Ammon's horn (tissue), 1 donor: ENCODE measurements around the gene LAG3.

Experiments
- DNase-seq: peaks from one replicate; pipeline ENCODE4 v3.0.0-alpha.2; 2016; ENCODE audit warnings: low spot score

LAG3 gene

DNA sequence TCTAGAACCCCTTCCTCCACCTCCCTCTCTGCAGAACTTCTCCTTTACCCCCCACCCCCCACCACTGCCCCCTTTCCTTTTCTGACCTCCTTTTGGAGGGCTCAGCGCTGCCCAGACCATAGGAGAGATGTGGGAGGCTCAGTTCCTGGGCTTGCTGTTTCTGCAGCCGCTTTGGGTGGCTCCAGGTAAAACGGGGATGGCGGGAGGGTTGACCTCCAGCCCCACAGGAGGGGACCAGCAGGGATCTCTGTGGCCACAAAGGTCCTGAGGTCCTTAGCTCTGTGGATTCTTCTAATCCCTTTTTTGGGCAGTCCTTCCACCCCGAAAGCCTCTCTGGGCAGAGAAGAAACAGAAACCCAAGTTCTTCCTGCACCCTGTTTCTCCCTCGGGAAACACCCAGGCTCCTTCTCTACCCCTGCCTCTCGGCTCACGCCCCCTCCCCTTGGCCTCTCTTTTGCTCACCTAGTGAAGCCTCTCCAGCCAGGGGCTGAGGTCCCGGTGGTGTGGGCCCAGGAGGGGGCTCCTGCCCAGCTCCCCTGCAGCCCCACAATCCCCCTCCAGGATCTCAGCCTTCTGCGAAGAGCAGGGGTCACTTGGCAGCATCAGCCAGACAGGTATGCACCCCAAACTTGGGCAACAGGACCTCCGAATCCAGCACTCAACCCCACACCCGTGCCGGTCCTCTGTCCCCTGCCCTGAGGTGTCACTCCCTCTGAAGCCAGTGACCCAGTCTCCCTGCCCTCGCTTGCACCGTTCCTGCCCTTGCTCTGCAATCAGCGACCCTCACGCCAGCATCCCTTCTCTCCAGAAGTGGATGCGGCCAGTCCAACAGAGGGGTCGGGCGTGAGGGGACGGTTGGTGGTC, 638 bp downstream of the LAG3 start:
- no peak for DNase-seq

DNA sequence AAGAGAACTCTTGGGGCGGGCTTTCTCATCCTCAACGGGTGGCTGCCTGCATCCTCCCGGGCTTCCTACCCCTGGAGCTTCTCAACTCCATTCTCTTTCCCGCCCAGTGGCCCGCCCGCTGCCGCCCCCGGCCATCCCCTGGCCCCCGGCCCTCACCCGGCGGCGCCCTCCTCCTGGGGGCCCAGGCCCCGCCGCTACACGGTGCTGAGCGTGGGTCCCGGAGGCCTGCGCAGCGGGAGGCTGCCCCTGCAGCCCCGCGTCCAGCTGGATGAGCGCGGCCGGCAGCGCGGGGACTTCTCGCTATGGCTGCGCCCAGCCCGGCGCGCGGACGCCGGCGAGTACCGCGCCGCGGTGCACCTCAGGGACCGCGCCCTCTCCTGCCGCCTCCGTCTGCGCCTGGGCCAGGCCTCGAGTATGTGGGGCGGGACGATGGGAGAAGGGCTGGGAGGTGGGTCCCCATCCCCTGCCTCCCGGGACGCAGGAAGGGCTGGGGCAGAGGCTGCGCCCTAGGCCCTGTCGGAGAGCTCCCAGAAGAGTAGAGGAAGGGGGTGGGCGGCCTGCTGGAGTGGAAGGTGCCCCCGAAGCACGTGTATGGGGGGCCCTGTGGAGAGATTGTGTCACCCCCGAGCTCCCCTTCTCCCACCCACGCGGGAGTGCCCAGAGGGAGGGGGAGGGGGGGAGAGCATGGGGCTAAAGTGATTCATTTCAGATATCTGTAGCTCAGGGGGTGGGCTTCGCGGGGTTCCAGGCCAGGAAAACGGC, 1.5 kb downstream of the LAG3 start:
- no peak for DNase-seq

DNA sequence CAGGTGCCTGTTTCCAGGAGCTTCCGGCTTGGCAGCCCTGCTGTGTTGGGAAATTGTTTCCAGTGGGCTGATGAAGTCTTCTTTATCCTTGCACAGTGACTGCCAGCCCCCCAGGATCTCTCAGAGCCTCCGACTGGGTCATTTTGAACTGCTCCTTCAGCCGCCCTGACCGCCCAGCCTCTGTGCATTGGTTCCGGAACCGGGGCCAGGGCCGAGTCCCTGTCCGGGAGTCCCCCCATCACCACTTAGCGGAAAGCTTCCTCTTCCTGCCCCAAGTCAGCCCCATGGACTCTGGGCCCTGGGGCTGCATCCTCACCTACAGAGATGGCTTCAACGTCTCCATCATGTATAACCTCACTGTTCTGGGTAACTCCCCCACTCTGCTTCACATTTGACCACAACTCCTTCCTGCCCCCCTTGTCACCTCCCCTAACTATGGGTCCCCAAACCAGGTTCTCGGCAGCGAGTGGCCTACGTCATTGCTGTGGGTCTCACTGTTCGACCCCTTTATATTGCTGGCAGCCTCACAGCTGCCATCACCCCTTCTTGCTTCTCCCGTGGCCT, 2.3 kb downstream of the LAG3 start:
- no peak for DNase-seq

DNA sequence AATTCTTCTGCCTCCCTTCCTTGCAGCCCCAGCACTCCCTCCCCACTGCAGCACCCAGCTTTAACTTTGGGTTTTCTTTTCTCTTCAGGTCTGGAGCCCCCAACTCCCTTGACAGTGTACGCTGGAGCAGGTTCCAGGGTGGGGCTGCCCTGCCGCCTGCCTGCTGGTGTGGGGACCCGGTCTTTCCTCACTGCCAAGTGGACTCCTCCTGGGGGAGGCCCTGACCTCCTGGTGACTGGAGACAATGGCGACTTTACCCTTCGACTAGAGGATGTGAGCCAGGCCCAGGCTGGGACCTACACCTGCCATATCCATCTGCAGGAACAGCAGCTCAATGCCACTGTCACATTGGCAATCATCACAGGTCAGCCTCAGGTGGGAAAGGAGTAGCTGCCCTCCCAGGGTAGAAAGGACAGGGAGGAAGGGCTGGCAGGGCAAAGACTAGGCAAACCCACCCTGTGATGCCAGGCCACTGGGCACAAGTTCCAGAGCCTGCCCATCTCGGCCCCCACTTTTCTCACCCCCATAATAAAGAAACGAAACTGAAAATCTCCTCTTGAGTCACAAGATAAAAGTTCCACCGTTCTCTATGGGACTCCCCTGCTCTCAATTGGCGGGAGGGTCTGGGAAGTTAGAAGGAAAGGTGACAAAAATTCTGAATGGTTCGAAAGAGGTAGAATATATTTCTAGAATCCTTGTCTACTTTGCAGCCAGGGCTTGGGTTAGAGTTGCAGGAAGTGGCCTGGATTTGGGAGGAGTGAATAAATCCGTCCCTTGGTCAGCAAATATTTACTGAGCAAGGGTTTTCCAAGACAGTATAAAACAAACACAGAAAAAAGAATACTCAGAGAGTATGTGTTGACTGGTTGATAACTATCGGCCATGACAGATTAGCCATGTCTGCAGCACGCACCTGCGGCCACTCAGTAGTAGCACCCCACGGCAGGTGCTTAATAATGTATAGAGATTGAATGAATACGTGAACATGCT, 3.2 kb downstream of the LAG3 start:
- no peak for DNase-seq

DNA sequence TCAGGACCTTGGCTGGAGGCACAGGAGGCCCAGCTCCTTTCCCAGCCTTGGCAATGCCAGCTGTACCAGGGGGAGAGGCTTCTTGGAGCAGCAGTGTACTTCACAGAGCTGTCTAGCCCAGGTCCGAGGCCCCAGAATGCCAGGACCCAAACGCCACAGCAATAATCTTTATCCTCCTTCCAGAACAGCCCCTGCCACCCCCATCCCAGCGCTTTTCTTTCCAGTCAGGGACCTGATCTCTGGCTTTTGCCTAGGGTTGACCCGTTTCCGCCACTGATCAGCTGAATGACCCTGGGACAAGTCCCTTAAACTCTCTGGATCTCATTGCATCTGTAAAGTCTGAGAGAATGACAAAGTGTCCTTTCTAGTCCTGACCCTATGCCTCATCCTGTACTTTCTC, 5.1 kb downstream of the LAG3 start:
- DNase-seq: no peak

DNA sequence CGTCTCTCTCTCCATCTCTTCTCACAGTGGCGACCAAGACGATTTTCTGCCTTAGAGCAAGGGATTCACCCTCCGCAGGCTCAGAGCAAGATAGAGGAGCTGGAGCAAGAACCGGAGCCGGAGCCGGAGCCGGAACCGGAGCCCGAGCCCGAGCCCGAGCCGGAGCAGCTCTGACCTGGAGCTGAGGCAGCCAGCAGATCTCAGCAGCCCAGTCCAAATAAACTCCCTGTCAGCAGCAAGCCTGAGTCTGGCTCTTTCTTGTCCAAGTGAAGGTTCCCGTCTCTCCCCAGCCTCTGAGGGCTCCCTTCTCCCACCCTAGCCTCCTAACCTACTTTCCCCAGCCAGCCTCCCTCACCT, 5.9 kb downstream of the LAG3 start:
- no peak for DNase-seq

DNA sequence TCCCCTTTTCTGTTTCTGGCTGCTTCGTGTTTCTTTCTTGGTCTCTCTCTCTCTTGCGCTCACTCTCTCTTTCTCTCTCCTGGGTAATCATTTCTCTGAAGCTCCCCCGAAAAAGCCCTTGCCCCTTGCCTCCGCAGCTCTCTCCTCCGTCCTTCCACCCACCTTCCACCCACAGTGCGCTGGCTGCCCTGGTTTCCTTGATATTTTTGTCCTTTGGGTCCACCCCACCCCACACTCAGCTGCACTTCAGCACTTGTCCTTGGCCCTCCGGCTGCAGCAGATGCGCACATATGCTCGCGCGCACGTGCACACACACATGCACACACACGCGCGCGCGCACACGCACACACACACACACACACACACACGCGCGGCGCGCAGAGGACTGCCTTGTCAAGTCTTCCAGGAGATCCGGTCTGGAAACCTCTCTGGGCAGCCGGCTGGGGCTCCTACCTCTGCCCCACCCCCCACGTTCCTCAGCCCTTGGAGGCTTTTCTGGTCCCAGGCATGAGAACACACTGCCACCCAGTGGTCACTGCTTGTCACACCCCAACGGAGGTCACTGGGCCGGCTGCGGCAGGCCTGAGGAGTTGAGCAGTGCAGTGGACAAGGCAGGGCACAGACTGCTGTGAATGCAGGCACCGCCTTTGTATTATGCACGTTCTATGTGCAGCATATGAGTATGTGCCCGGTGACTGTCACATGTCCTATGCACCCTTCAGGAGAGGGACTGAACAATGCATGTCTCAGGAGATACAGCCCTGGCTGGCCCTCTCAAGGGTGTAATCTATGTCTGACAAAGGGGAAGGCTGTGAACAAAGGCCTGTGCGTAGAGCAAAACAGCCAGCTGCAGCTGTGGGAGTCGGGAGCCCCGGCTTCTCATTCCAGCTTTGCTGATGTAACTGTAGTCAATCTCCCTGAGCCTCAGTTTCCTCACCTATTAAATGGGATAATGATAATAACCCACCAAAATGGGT, 6.5 kb downstream of the LAG3 start:
- DNase-seq: peak; percentile 96

DNA sequence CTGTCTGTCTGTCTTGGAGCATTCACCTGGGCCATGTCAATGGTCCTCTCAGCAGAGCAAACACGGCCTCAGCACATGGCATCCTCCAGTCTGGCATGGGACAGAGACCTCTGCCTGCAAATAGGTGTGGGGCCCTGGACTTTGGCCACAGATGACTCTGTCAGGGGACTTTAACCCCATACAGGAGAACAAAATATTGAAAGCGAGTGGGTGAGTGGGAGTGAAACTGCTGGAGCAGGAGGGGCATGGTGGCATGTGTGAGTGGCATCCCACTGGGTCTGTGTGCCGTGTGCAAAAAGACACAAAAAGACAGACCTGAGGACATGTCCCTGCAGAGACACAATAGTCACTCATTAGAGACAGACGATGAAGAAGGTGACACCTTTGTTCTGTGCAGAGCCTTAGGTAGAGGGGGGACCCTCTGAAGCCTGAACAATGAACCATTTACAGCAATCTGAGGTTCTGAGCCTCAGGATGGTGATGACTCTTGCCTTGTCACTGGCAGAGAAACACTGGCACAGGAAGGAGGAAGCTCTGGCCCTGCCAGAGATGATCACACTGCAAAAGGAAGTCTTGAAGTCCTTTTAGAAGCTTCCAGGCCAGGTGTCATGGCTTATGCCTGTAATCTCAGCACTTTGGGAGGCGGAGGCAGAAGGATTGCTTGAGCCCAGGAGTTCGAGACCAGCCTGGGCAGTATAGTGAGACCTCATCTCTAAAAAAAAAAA, 7.5 kb downstream of the LAG3 start:
- no peak for DNase-seq

DNA sequence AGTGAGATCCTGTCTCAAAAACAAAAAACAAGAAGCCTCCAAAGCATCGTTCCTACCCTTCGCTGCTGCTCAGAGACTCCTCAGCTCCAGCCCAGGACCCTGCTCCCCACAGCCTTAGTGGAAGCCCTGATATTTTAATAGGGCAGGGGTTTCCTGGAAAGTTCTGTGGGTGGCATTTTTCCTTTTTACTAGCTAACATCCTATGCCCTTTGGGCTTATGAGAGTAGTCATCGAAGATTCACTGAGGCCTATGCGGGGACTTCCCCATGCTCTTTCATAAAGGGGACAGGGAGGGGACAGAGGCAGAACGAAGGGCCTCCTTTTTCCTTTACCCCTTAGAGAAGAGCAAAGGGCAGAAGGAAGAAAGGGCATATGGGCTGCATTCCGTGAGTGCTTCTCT, 8.3 kb downstream of the LAG3 start:
- DNase-seq: no peak

DNA sequence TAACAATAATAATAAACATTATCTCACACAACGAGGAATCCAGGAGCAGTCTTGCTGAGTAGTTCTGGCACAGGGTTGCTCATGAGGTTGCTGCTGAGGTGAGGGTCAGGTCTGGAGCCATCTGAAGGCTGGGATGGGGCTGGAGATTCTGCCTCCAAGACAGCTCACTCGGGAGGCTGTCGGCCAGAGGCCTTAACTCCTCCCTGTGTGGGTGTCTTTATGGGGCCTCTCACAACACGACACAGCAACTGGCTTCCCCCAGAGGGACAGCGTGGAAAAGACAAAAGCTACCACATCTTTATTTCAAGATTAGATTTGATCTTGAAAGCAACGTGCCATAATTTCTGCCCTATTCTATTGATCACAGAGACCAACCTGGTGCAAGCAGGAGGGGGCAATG, 9.8 kb downstream of the LAG3 start:
- no peak for DNase-seq

DNA sequence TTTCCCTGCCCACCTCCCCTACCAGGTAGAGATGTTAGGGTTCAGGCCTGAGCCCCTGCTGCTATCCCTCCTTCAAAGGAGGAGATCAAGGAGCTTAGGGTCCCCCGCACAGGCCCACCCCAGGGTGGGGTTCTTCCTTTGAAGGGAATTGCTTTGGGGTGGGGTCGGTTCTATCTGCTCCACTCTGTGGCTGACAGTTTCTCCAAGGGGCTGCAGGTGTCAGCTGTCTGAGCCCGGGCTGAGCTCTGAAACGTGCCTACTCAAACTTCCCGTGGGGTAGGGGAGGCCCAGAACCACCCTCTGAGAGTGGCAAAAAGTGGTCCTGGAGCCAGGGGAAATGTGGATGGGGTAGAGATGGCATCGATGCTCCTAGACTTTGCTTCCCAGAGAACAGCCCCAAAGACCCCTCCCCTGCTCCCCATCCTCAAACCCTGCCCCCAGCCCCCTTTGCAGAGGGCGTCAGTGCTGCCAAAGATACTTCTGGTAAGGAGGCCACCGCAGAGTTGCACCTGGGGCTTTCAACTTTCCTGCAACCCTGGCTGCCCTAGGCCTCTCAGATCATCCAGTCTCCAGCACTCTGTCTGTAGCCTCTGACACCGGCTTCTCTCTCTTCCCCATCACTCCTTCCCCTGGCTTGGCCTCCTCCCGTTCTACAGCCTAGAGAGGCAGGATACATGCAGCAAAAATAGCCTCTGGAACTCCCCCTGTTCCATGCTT, 10.7 kb downstream of the LAG3 start:
- no peak for DNase-seq

DNA sequence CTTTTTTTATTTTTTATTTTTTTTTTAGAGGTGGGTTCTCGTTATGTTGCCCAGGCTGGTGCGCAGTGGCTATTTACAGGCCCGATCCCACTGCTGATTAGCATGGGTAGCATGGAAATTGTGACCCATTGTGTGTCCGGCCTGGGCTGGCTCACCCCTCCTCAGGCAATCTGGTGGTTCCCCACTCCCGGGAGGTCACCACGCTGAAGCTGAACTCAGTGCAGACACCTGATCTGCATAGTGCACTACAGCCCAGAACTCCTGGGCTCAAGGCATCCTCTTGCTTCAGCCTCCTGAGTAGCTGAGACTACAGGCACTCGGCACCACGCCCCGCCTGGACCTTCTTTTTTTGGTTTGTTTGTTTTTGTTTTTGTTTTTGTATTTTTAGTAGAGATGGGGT, 11.5 kb downstream of the LAG3 start:
- no peak for DNase-seq

DNA sequence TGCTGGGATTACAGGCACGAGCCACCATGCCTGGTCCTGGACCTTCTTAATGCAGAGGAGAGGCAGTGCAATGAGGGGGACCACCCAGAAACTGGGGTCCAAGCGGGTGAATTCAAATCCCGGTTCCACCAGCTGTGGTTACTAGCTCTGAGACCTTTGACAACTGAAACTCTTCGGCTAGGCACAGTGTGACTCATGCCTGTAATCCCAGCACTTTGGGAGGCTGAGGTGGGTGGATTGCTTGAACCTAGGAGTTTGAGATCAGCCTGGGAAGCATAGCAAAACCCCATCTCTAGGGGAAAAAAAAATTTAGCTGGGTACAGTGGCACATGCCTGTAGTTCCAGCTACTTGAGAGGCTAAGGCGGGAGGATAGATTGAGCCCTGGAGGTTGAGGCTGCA, 12.0 kb downstream of the LAG3 start:
- DNase-seq: no peak

DNA sequence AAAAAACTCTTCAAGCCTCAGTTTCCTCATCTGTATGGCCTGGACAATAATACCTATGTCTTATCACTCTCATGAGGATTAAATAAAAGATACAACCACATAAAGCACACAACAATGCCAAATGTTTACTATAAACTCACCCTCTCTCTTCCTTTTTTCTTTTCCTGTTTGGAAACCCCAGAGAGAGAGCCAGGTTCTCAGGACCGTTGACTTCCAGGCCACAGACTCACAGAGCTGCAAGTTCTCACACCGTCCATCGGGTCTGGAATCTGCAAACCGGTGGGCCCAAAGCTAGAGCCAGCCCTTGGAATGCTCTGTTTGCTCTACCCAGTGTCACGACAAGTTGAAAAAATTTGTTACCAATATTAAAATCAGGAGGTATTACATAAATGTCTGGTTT, 12.4 kb downstream of the LAG3 start:
- no peak for DNase-seq

DNA sequence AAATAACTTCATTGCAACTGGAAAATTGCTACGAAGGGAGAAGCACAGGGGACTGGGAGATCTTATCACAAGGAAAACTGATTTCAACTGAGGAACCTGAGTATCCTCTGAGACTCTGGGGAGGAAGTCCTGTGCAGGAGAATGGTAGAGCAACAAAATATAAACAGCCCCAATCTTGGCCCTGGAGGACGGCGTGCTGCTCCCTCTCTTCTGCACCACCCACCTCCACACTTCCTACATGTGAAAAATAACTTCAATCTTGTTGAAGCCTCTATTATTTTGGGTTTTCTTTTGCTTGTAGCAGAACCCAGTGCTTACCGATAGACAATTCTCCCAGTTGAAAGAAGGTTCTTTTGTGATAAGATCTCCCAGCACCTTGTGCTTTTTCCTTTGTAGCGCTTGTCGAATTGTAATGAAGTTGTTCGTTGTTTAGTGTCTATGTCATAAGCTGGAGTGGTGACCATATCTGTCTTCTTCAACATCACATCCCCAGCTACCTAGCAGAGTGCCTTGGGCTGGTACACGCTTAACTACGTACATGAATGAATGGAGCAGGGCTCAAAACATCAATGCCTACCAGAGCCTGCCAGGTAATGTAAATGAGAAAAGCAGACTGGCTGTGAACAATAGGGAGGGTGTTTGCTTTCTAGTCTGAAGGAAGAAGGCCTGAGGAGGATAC, 14.2 kb downstream of the LAG3 start:
- no peak for DNase-seq

DNA sequence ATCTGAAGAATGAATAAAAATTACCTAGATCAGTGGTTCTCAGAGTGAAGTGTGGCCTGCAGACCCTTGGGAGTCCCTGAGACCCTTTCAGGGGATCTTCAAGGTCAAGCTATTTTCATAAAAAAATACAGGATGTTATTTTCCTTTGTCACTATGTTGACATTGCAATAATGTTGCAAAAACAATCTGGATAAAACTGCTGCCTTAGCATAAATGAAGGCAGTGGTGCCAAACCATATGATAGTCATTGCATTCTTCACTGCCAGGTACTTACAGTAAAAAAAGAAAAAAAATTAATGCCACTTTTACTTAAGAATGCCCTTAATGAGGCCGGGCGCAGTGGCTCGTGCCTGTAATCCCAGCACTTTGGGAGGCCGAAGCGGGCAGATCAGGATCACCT, 15.0 kb downstream of the LAG3 start:
- no peak for DNase-seq

DNA sequence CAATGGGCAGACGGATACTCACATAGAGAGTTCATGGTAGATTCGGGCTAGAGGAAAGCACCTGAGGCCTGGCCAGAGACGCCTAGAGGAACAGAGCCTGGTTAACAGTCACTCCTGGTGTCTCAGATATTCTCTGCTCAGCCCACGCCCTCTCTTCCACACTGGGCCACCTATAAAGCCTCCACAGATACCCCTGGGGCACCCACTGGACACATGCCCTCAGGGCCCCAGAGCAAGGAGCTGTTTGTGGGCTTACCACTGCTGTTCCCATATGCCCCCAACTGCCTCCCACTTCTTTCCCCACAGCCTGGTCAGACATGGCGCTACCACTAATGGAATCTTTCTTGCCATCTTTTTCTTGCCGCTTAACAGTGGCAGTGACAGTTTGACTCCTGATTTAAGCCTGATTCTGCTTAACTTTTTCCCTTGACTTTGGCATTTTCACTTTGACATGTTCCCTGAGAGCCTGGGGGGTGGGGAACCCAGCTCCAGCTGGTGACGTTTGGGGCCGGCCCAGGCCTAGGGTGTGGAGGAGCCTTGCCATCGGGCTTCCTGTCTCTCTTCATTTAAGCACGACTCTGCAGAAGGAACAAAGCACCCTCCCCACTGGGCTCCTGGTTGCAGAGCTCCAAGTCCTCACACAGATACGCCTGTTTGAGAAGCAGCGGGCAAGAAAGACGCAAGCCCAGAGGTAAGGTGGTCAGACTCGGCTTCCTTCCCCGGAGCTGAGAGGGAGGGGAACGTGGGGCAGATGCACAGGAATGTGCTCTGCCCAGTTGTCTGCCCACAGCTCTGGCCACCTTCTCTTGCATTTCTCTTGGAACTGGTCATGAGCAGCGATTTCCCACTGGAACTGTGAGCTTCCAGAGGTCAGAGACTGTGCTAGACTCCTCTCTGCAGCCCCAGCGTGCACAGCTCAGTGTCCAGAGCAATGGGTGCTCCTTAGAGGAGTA, 16.9 kb downstream of the LAG3 start, which contains the start of gene CD4:
TSS of gene CD4 (plus strand) at position 557 of the 953 bp plus-strand sequence. CDS start 10,611 bp downstream, outside the sequence.
- DNase-seq: peak; percentile 69
